ENCODE results near the gene BACH1. TPM values are rescaled to one million over a fixed set of nuclear protein-coding genes. Genes with fewer than 3 reads are reported as not detected.

BACH1 gene
- total and polyA plus RNA-seq, 10 donors: 6.7 to 131 (median 89.5) TPM

- H3K27ac ChIP-seq: no peak overlapping the region
- no peaks in the 10 kb centered on the region for H3K27me3 ChIP-seq (replicated peaks in 1 of 7)
- no peak overlapping the region for H3K4me3 ChIP-seq
- H3K36me3 ChIP-seq: no peaks in the 10 kb centered on the region
- intact Hi-C loops (cut with DNase I; ENCODE audit: low total_unique reads): no loop called here
- DNase-seq: no peak
- peaks cover 0 to 12% (median 0%) of the 10 kb centered on the region in 6 donors for H3K4me1 ChIP-seq
- TF ChIP-seq POLR2A (IDR thresholded peaks at IDR 0.05): no peak
- TF ChIP-seq, protein P1, sequence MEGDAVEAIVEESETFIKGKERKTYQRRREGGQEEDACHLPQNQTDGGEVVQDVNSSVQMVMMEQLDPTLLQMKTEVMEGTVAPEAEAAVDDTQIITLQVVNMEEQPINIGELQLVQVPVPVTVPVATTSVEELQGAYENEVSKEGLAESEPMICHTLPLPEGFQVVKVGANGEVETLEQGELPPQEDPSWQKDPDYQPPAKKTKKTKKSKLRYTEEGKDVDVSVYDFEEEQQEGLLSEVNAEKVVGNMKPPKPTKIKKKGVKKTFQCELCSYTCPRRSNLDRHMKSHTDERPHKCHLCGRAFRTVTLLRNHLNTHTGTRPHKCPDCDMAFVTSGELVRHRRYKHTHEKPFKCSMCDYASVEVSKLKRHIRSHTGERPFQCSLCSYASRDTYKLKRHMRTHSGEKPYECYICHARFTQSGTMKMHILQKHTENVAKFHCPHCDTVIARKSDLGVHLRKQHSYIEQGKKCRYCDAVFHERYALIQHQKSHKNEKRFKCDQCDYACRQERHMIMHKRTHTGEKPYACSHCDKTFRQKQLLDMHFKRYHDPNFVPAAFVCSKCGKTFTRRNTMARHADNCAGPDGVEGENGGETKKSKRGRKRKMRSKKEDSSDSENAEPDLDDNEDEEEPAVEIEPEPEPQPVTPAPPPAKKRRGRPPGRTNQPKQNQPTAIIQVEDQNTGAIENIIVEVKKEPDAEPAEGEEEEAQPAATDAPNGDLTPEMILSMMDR (IDR thresholded peaks at IDR 0.05 in 8 of 11, conservative IDR thresholded peaks at IDR 0.05 in 3 of 11): no peak
- no peak for TF ChIP-seq POLR2AphosphoS5 (IDR thresholded peaks at IDR 0.05)
- H3K9me3 ChIP-seq: peaks cover 0 to 6% (median 0%) of the 10 kb centered on the region in 8 donors
- WGBS, 5 donors: 71 to 85% (median 75%) methylated on average over 6 of the region's 6 CpGs
These were observed 80.9 kb downstream of the BACH1 start for GRCh38 chr21:29379517-29380054.

GRCh38 chr21:29382030-29382654 is 83.4 kb downstream of the BACH1 start:
- no peak overlapping the region for H3K4me3 ChIP-seq
- no peak for DNase-seq
- H3K4me1 ChIP-seq: no peaks in the 10 kb centered on the region
- no peak overlapping the region for H3K27ac ChIP-seq
- WGBS, 5 donors: 91 to 98% (median 96%) methylated on average over 4 of the region's 4 CpGs
- intact Hi-C loops (cut with DNase I; ENCODE audit: low total_unique reads): no loop called here
- TF ChIP-seq POLR2AphosphoS5 (IDR thresholded peaks at IDR 0.05) (no peak), POLR2A (IDR thresholded peaks at IDR 0.05) (no peak)
- TF ChIP-seq, protein P1 (IDR thresholded peaks at IDR 0.05 in 8 of 11, conservative IDR thresholded peaks at IDR 0.05 in 3 of 11): no peak
- no peaks in the 10 kb centered on the region for H3K27me3 ChIP-seq (replicated peaks in 1 of 7)
- peaks cover 0 to 6% (median 0%) of the 10 kb centered on the region in 8 donors for H3K9me3 ChIP-seq
- H3K36me3 ChIP-seq: peaks cover 0 to 4% (median 0%) of the 10 kb centered on the region in 6 donors

DNA sequence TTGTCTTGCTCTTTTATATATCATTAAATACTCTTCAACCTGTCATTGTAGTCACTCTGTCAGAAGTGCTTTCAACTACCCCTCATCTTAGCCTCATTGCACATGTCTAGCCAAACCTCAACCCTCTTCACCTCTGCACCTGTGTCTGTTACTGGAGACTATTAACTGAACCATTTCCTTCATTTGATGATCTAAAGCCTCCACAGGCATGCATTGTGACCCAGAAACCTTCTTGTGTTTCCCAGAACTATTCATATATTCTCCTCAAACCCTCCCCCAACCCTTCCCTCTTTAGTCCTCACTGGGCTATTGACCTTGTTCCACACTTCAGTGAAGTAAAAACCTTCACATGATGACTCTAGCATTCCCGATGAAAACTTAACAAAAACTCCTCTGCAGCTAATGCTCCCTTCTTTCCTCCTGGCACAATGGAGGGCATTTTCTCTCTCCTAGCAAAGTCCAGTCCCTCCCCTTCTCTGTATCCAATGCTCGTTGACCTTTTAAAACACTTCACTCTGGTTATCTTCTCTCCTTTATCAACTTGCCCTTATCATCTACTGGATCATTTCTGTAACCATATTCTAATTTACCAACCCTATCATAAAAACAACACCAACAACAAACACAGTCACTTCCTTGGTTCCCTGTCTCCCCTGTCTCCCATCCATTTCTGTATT is 86.1 kb downstream of the BACH1 start:
- H3K4me1 ChIP-seq: no peaks in the 10 kb centered on the region
- TF ChIP-seq, protein P1 (IDR thresholded peaks at IDR 0.05 in 8 of 11, conservative IDR thresholded peaks at IDR 0.05 in 3 of 11): no peak
- TF ChIP-seq POLR2AphosphoS5 (IDR thresholded peaks at IDR 0.05) (no peak), POLR2A (IDR thresholded peaks at IDR 0.05) (no peak)

DNA sequence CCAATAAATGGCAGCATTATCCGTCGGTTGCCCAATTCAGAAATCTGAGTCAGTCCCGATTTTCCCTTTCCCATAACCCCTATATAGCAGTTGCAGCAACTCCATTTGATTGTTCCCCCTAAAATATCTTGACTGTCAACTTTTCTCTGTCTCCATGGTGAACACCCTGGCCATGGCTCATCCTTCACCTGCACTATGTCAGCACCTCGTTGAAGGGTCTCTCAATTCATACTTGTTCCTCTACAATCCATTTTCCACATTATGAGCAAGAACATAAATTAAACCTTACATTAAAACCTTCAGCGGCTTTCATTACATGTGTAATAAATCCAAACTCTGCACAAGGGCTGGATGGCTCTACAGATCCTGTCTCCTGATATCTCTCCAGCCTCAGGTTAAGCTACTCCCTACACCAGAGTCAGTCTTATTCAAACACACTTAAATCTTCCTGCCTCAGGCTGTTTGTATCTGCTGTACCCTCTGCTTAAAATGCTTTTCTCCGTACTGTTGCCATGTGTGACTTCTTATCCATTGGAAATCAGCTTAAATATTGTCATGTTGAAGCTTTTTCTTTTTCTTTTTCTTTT is 87.3 kb downstream of the BACH1 start:
- no peaks in the 10 kb centered on the region for H3K27me3 ChIP-seq (replicated peaks in 1 of 7)
- H3K4me3 ChIP-seq: no peak overlapping the region
- H3K27ac ChIP-seq: no peak overlapping the region
- intact Hi-C loops (cut with DNase I; ENCODE audit: low total_unique reads): no loop called here
- 91 to 96% (median 91%) methylated on average over 6 of the region's 6 CpGs for WGBS, 5 donors
- DNase-seq: no peak
- H3K9me3 ChIP-seq: no peaks in the 10 kb centered on the region
- H3K36me3 ChIP-seq: peaks cover 0 to 4% (median 0%) of the 10 kb centered on the region in 6 donors
- TF ChIP-seq POLR2AphosphoS5 (IDR thresholded peaks at IDR 0.05): no peak
- TF ChIP-seq, protein P1 (IDR thresholded peaks at IDR 0.05 in 8 of 11, conservative IDR thresholded peaks at IDR 0.05 in 3 of 11): no peak
- no peak for TF ChIP-seq POLR2A (IDR thresholded peaks at IDR 0.05)
- no peaks in the 10 kb centered on the region for H3K4me1 ChIP-seq

More for the DNA sequence above, 86.1 kb downstream of the BACH1 start:
- no peaks in the 10 kb centered on the region for H3K27me3 ChIP-seq (replicated peaks in 1 of 7)
- WGBS, 5 donors: 51 to 79% (median 70%) methylated on average over 2 of the region's 2 CpGs
- peaks cover 0 to 4% (median 0%) of the 10 kb centered on the region in 6 donors for H3K36me3 ChIP-seq
- H3K4me3 ChIP-seq: no peak overlapping the region
- peaks cover 0 to under 1% (median 0%) of the 10 kb centered on the region in 8 donors for H3K9me3 ChIP-seq
- H3K27ac ChIP-seq: no peak overlapping the region
- intact Hi-C loops (cut with DNase I; ENCODE audit: low total_unique reads): no loop called here
- no peak for DNase-seq
